IMR-90 (cell line): Measurements from ENCODE around the gene TMEM43. TPM values are rescaled to one million over a fixed set of nuclear protein-coding genes. Genes with fewer than 3 reads are reported as not detected.

Source experiments
- ATAC-seq: fragments of 200-7000 bp; cut with Tn5 transposase; 2 replicates; pipeline ENCODE4 v1.9.1; 2020; ENCODE audit warnings: low read depth, mild to moderate bottlenecking, moderate library complexity
- BruUV-seq: library from RNA; stranded (reverse); fragments of 400-500 nt; replicated peaks from 2 replicates; lab custom pipeline; 2021; lab: Mats Ljungman, UMichigan
- CTCF ChIA-PET: fragments of 300-600 bp; formaldehyde crosslinking; extraction: SDS; loops from one replicate; lab custom pipeline; 2021; ENCODE audit warnings: antibody characterized with exemption; lab: Yijun Ruan, JAX
- POLR2A ChIA-PET: fragments of 300-600 bp; sonication (Branson Sonifier 250); formaldehyde crosslinking; loops from one replicate; lab custom pipeline; 2022; ENCODE audit warnings: antibody characterized with exemption; ENCODE audit not compliant: unreplicated experiment; lab: Charles Lee
- DNase-seq: peaks from one replicate; pipeline ENCODE4 v3.0.0; 2013
- H2AFZ ChIP-seq: replicated peaks from 2 replicates; pipeline ENCODE3; 2013; ENCODE audit warnings: low read length, mild to moderate bottlenecking; ENCODE audit not compliant: poor library complexity
- H2AK5ac ChIP-seq: 2 replicates; pipeline ENCODE4 v1.6.1; 2013; ENCODE audit warnings: low read depth, low read length, inconsistent platforms
- H2AK9ac ChIP-seq: replicated peaks from 2 replicates; pipeline ENCODE3; 2013; ENCODE audit warnings: mild to moderate bottlenecking, low read depth, low read length, moderate library complexity; ENCODE audit not compliant: poor library complexity
- H2BK120ac ChIP-seq: 2 replicates; pipeline ENCODE4 v1.6.1; 2013; ENCODE audit warnings: low read depth, low read length, inconsistent platforms
- H2BK15ac ChIP-seq: 3 replicates; pipeline ENCODE4 v1.6.1; 2013; ENCODE audit warnings: low read depth, low read length, inconsistent platforms
- H2BK20ac ChIP-seq: 2 replicates; pipeline ENCODE4 v1.6.1; 2013; ENCODE audit warnings: low read depth, mild to moderate bottlenecking, inconsistent platforms, low read length, moderate library complexity
- H2BK5ac ChIP-seq: 2 replicates; pipeline ENCODE4 v1.6.1; 2013; ENCODE audit warnings: mild to moderate bottlenecking, low read depth, low read length, inconsistent platforms; ENCODE audit not compliant: poor library complexity, severe bottlenecking
- H3K14ac ChIP-seq: replicated peaks from 2 replicates; pipeline ENCODE4 v1.6.1; 2013; ENCODE audit warnings: low read depth, low read length, inconsistent platforms
- H3K18ac ChIP-seq: 2 replicates; pipeline ENCODE4 v1.6.1; 2013; ENCODE audit warnings: low read depth, low read length, control low read depth
- H3K23ac ChIP-seq: 2 replicates; pipeline ENCODE4 v1.6.1; 2013; ENCODE audit warnings: low read depth, low read length, inconsistent platforms
- H3K27ac ChIP-seq: 2 replicates; pipeline ENCODE4 v1.5.1; 2013; ENCODE audit warnings: mild to moderate bottlenecking, control low read depth, low read length; ENCODE audit not compliant: insufficient read depth
- H3K27me3 ChIP-seq: 2 replicates; pipeline ENCODE4 v1.6.1; 2013; ENCODE audit warnings: low read length; ENCODE audit not compliant: control insufficient read depth, insufficient read depth
- H3K36me3 ChIP-seq: 2 replicates; pipeline ENCODE4 v1.6.1; 2013; ENCODE audit warnings: low read length, mixed read lengths; ENCODE audit not compliant: control insufficient read depth, insufficient read depth
- H3K4ac ChIP-seq: 2 replicates; pipeline ENCODE4 v1.6.1; 2013; ENCODE audit warnings: low read depth, low read length, inconsistent platforms
- H3K4me1 ChIP-seq: 2 replicates; pipeline ENCODE4 v1.6.1; 2013; ENCODE audit warnings: low read length, mixed read lengths; ENCODE audit not compliant: control insufficient read depth, insufficient read depth
- H3K4me2 ChIP-seq: 2 replicates; pipeline ENCODE4 v1.6.1; 2013; ENCODE audit warnings: low read depth, mild to moderate bottlenecking, control low read depth, low read length, moderate library complexity
- H3K4me3 ChIP-seq: 2 replicates; pipeline ENCODE4 v1.5.1; 2013; ENCODE audit warnings: low read depth, mild to moderate bottlenecking, control low read depth, low read length, moderate library complexity; ENCODE audit not compliant: insufficient read depth
- H3K56ac ChIP-seq: 2 replicates; pipeline ENCODE4 v1.6.1; 2013; ENCODE audit warnings: low read length, inconsistent platforms; ENCODE audit not compliant: insufficient read depth; ENCODE audit errors: extremely low read depth
- H3K79me1 ChIP-seq, 2 experiments: 2 replicates each; pipeline ENCODE4 v1.6.1; 2013; ENCODE audit warnings: low read length in 2 of 2, inconsistent platforms in 1 of 2, low read depth in 1 of 2
- H3K9ac ChIP-seq: 2 replicates; pipeline ENCODE4 v1.6.1; 2013; ENCODE audit warnings: low read depth, low read length, control low read depth
- H3K9me1 ChIP-seq: 2 replicates; pipeline ENCODE4 v1.6.1; 2013; ENCODE audit warnings: low read length, inconsistent platforms; ENCODE audit not compliant: insufficient read depth
- H3K9me3 ChIP-seq: 2 replicates; pipeline ENCODE4 v1.6.1; 2013; ENCODE audit warnings: low read length; ENCODE audit not compliant: control insufficient read depth, insufficient read depth
- H4K20me1 ChIP-seq: 2 replicates; pipeline ENCODE4 v1.6.1; 2013; ENCODE audit warnings: low read length, inconsistent platforms; ENCODE audit not compliant: insufficient read depth
- H4K5ac ChIP-seq: 2 replicates; pipeline ENCODE4 v1.6.1; 2013; ENCODE audit warnings: mild to moderate bottlenecking, low read depth, low read length, control low read depth
- H4K8ac ChIP-seq, 2 experiments: 2 replicates each; pipeline ENCODE4 v1.6.1; 2013; ENCODE audit warnings: low read depth in 2 of 2, low read length in 2 of 2, control low read depth in 1 of 2, inconsistent platforms in 1 of 2
- H4K91ac ChIP-seq: 2 replicates; pipeline ENCODE4 v1.6.1; 2013; ENCODE audit warnings: low read depth, low read length, inconsistent platforms; ENCODE audit not compliant: insufficient read depth
- BHLHE40 ChIP-seq: fragments of 150-350 bp; IDR thresholded peaks from 2 replicates; pipeline ENCODE4 v1.6.1; 2016; ENCODE audit warnings: mild to moderate bottlenecking, low read depth, low read length
- CEBPB ChIP-seq: IDR thresholded peaks from 2 replicates; pipeline ENCODE4 v1.6.1; 2012; ENCODE audit warnings: low read depth, low read length, improper control_type of control experiment
- FOS ChIP-seq: fragments of 150-350 bp; IDR thresholded peaks from 2 replicates; pipeline ENCODE4 v1.6.1; 2016; ENCODE audit warnings: low read depth, low read length
- RAD21 ChIP-seq: IDR thresholded peaks from 2 replicates; pipeline ENCODE4 v1.6.1; 2012; ENCODE audit warnings: low read length, improper control_type of control experiment
- SMC3 ChIP-seq: fragments of 150-350 bp; IDR thresholded peaks from 2 replicates; pipeline ENCODE4 v1.6.1; 2016; ENCODE audit warnings: low read depth, mild to moderate bottlenecking, antibody characterized with exemption, low read length, moderate library complexity
- WGBS, 2 experiments: methylation state at CpG; one replicate each; pipeline versions ENCODE4 v1.1.5 to v1.1.7; 2013; ENCODE audit warnings: missing lambda C conversion rate in 2 of 2; ENCODE audit not compliant: insufficient read length in 1 of 2; ENCODE audit errors: extremely low coverage in 2 of 2; 5-methylcytosine and 5-hydroxymethylcytosine counted together
- dilution Hi-C: fragments of 300-500 bp; cut with HindIII; formaldehyde crosslinking; loops from one replicate; pipeline ENCODE4 v1.14.3; 2018; ENCODE audit warnings: low sequenced_read_pairs; ENCODE audit not compliant: unreplicated experiment
- in situ Hi-C: fragments of 300-500 bp; cut with MboI; formaldehyde crosslinking; loops from 3 replicates; pipeline ENCODE4 v1.14.3; 2019; ENCODE audit warnings: low sequenced_read_pairs, inconsistent platforms, mixed read lengths
- intact Hi-C: fragments of 100-400 bp; cut with micrococcal nuclease; formaldehyde crosslinking; loops from 2 replicates; pipeline ENCODE4 v1.10.0; 2022
- polyA plus RNA-seq, 3 experiments: library from polyadenylated mRNA; depleted of rRNA; stranded (reverse); fragments of >200 nt; gene quantifications; 2 replicates each; pipeline ENCODE4 v1.2.3, GENCODE V29; 2012; ENCODE audit warnings: low replicate concordance in 1 of 3
- total RNA-seq: library from RNA; depleted of rRNA; stranded (reverse); fragments of >200 nt; gene quantifications from 2 replicates; pipeline ENCODE4 v1.2.3, GENCODE V29; 2012

TMEM43 gene
- total and polyA plus RNA-seq, 2 of the 4 experiments (the other 2 are of a cell fraction) = 109 to 114 TPM

GRCh38 chr3:14150078-14150477 lies 25.2 kb downstream of the TMEM43 start:
- Histone ChIP-seq H3K79me1 (peaks cover 13 to 24% of the 10 kb centered on the region in 2 experiments), H2BK5ac (no peak overlapping the region), H3K4ac (no peak overlapping the region), H2BK15ac (no peak overlapping the region), H4K91ac (no peak overlapping the region), H4K8ac (no peak overlapping the region), H4K5ac (no peak overlapping the region), H3K9me1 (peaks cover 13% of the 10 kb centered on the region; the same call in 1 of the 2 replicates), H3K14ac (no peak overlapping the region), H3K4me1 (peaks cover 11% of the 10 kb centered on the region), H3K9ac (no peak overlapping the region), H3K27ac (no peak overlapping the region), H2BK20ac (no peak overlapping the region), H2AK9ac (no peak overlapping the region), H3K56ac (no peak overlapping the region), H3K4me3 (no peak overlapping the region), H3K18ac (no peak overlapping the region), H2AK5ac (no peak overlapping the region), H3K9me3 (no peaks in the 10 kb centered on the region), H3K27me3 (no peaks in the 10 kb centered on the region), H3K4me2 (no peak overlapping the region), H3K36me3 (peaks cover 71% of the 10 kb centered on the region), H4K20me1 (no peaks in the 10 kb centered on the region), H2BK120ac (no peak overlapping the region), H3K23ac (no peak overlapping the region), H2AFZ (no peak overlapping the region)
- TF ChIP-seq CEBPB (no peak), RAD21 (no peak), SMC3 (no peak), FOS (no peak), BHLHE40 (no peak)
- ChIA-PET POLR2A (no interaction called here), CTCF (no interaction called here)
- 100% methylated on average over 2 of the region's 9 CpGs; no CpG with 5 or more reads in 1 of the 2 experiments for WGBS, 2 experiments
- intact Hi-C loops (no loop called here), in situ Hi-C loops (no loop called here), dilution Hi-C loops (no loop called here)
- ATAC-seq (no peak), DNase-seq (no peak)
- BruUV-seq = no TSS peak
